ENCODE results near the gene LRIG2.
"Not testable (repeated sequence)": the region's sequence is repeated elsewhere in the genome, so short reads cannot be mapped to it uniquely, and the experiment has no call there.

LRIG2 gene

GRCh38 chr1:113072757-113073478, at the start of gene LRIG2:
Gene LRIG2, plus strand, starts transcription at chr1:113073198. Its CDS starts 209 bp downstream, at chr1:113073407.
- peak within 1 kb of the TSS; percentile 94 for H3K27ac ChIP-seq (ENCODE audit: low read length)
- no peaks in the 10 kb centered on the region for H3K9me3 ChIP-seq (ENCODE audit: control insufficient read depth in 1 of 2, low read length in 2 of 2)
- peak within 1 kb of the TSS; percentile 85 to 92 for H3K4me3 ChIP-seq (ENCODE audit: low read depth in 1 of 2, low read length in 2 of 2)
- no peaks in the 10 kb centered on the region for H3K27me3 ChIP-seq (ENCODE audit: low read depth, low read length)
- H3K36me3 ChIP-seq (ENCODE audit: control insufficient read depth in 1 of 2, insufficient read depth in 2 of 2, low read length in 2 of 2): peaks cover 0 to 4% of the 10 kb centered on the region in 2 donors
- H3K4me1 ChIP-seq (ENCODE audit: control insufficient read depth in 1 of 2, insufficient read depth in 2 of 2, low read length in 2 of 2): peaks cover 6 to 31% of the 10 kb centered on the region in 2 donors

GRCh38 chr1:113023316-113023715, 49.7 kb upstream of the LRIG2 start:
- H3K4me3 ChIP-seq (ENCODE audit: low read depth in 1 of 2, low read length in 2 of 2); H3K27ac ChIP-seq (ENCODE audit: low read length); H3K27me3 ChIP-seq (ENCODE audit: low read depth, low read length); H3K4me1 ChIP-seq (ENCODE audit: control insufficient read depth in 1 of 2, insufficient read depth in 2 of 2, low read length in 2 of 2); H3K36me3 ChIP-seq (ENCODE audit: control insufficient read depth in 1 of 2, insufficient read depth in 2 of 2, low read length in 2 of 2); H3K9me3 ChIP-seq (ENCODE audit: control insufficient read depth in 1 of 2, low read length in 2 of 2): not testable (repeated sequence)

- H3K27me3 ChIP-seq (ENCODE audit: low read depth, low read length): no peaks in the 10 kb centered on the region
- no peaks in the 10 kb centered on the region for H3K36me3 ChIP-seq (ENCODE audit: control insufficient read depth in 1 of 2, insufficient read depth in 2 of 2, low read length in 2 of 2)
- H3K9me3 ChIP-seq (ENCODE audit: control insufficient read depth in 1 of 2, low read length in 2 of 2): no peaks in the 10 kb centered on the region
- no peaks in the 10 kb centered on the region for H3K4me1 ChIP-seq (ENCODE audit: control insufficient read depth in 1 of 2, insufficient read depth in 2 of 2, low read length in 2 of 2)
- no peak overlapping the region for H3K4me3 ChIP-seq (ENCODE audit: low read depth in 1 of 2, low read length in 2 of 2)
- H3K27ac ChIP-seq (ENCODE audit: low read length): no peak overlapping the region
Measured at GRCh38 chr1:113027007-113027406, 46.0 kb upstream of the LRIG2 start.

- Histone ChIP-seq H3K4me3 (ENCODE audit: low read depth in 1 of 2, low read length in 2 of 2) (no peak overlapping the region), H3K4me1 (ENCODE audit: control insufficient read depth in 1 of 2, insufficient read depth in 2 of 2, low read length in 2 of 2) (no peaks in the 10 kb centered on the region), H3K27ac (ENCODE audit: low read length) (no peak overlapping the region), H3K27me3 (ENCODE audit: low read depth, low read length) (no peaks in the 10 kb centered on the region), H3K36me3 (ENCODE audit: control insufficient read depth in 1 of 2, insufficient read depth in 2 of 2, low read length in 2 of 2) (no peaks in the 10 kb centered on the region), H3K9me3 (ENCODE audit: control insufficient read depth in 1 of 2, low read length in 2 of 2) (no peaks in the 10 kb centered on the region)
Measured at GRCh38 chr1:113027449-113027848, 45.5 kb upstream of the LRIG2 start.

GRCh38 chr1:113029822-113030221, 43.2 kb upstream of the LRIG2 start:
- H3K36me3 ChIP-seq (ENCODE audit: control insufficient read depth in 1 of 2, insufficient read depth in 2 of 2, low read length in 2 of 2): no peaks in the 10 kb centered on the region
- H3K4me3 ChIP-seq (ENCODE audit: low read depth in 1 of 2, low read length in 2 of 2): no peak overlapping the region
- no peaks in the 10 kb centered on the region for H3K9me3 ChIP-seq (ENCODE audit: control insufficient read depth in 1 of 2, low read length in 2 of 2)
- H3K27ac ChIP-seq (ENCODE audit: low read length): no peak overlapping the region
- H3K27me3 ChIP-seq (ENCODE audit: low read depth, low read length): no peaks in the 10 kb centered on the region
- H3K4me1 ChIP-seq (ENCODE audit: control insufficient read depth in 1 of 2, insufficient read depth in 2 of 2, low read length in 2 of 2): no peaks in the 10 kb centered on the region

- Histone ChIP-seq H3K4me1 (ENCODE audit: control insufficient read depth in 1 of 2, insufficient read depth in 2 of 2, low read length in 2 of 2) (no peaks in the 10 kb centered on the region), H3K9me3 (ENCODE audit: control insufficient read depth in 1 of 2, low read length in 2 of 2) (no peaks in the 10 kb centered on the region), H3K4me3 (ENCODE audit: low read depth in 1 of 2, low read length in 2 of 2) (no peak overlapping the region), H3K27me3 (ENCODE audit: low read depth, low read length) (no peaks in the 10 kb centered on the region), H3K36me3 (ENCODE audit: control insufficient read depth in 1 of 2, insufficient read depth in 2 of 2, low read length in 2 of 2) (no peaks in the 10 kb centered on the region), H3K27ac (ENCODE audit: low read length) (no peak overlapping the region)
Measured at GRCh38 chr1:113031171-113031933, 41.6 kb upstream of the LRIG2 start.

- Histone ChIP-seq H3K27me3 (ENCODE audit: low read depth, low read length) (no peaks in the 10 kb centered on the region), H3K4me3 (ENCODE audit: low read depth in 1 of 2, low read length in 2 of 2) (no peak overlapping the region), H3K27ac (ENCODE audit: low read length) (no peak overlapping the region), H3K36me3 (ENCODE audit: control insufficient read depth in 1 of 2, insufficient read depth in 2 of 2, low read length in 2 of 2) (no peaks in the 10 kb centered on the region), H3K9me3 (ENCODE audit: control insufficient read depth in 1 of 2, low read length in 2 of 2) (no peaks in the 10 kb centered on the region), H3K4me1 (ENCODE audit: control insufficient read depth in 1 of 2, insufficient read depth in 2 of 2, low read length in 2 of 2) (no peaks in the 10 kb centered on the region)
Measured at GRCh38 chr1:113035086-113035485, 37.9 kb upstream of the LRIG2 start.

GRCh38 chr1:113036639-113037321, 36.2 kb upstream of the LRIG2 start:
- H3K27me3 ChIP-seq (ENCODE audit: low read depth, low read length): no peaks in the 10 kb centered on the region
- no peaks in the 10 kb centered on the region for H3K4me1 ChIP-seq (ENCODE audit: control insufficient read depth in 1 of 2, insufficient read depth in 2 of 2, low read length in 2 of 2)
- H3K36me3 ChIP-seq (ENCODE audit: control insufficient read depth in 1 of 2, insufficient read depth in 2 of 2, low read length in 2 of 2): no peaks in the 10 kb centered on the region
- H3K9me3 ChIP-seq (ENCODE audit: control insufficient read depth in 1 of 2, low read length in 2 of 2): no peaks in the 10 kb centered on the region
- no peak overlapping the region for H3K27ac ChIP-seq (ENCODE audit: low read length)
- no peak overlapping the region for H3K4me3 ChIP-seq (ENCODE audit: low read depth in 1 of 2, low read length in 2 of 2)

- Histone ChIP-seq H3K4me3 (ENCODE audit: low read depth in 1 of 2, low read length in 2 of 2) (no peak overlapping the region), H3K9me3 (ENCODE audit: control insufficient read depth in 1 of 2, low read length in 2 of 2) (no peaks in the 10 kb centered on the region), H3K27ac (ENCODE audit: low read length) (no peak overlapping the region), H3K36me3 (ENCODE audit: control insufficient read depth in 1 of 2, insufficient read depth in 2 of 2, low read length in 2 of 2) (no peaks in the 10 kb centered on the region), H3K27me3 (ENCODE audit: low read depth, low read length) (no peaks in the 10 kb centered on the region), H3K4me1 (ENCODE audit: control insufficient read depth in 1 of 2, insufficient read depth in 2 of 2, low read length in 2 of 2) (peaks cover 0 to 11% of the 10 kb centered on the region in 2 donors)
Measured at GRCh38 chr1:113040041-113040440, 33.0 kb upstream of the LRIG2 start.

- Histone ChIP-seq H3K27ac (ENCODE audit: low read length) (no peak overlapping the region), H3K4me1 (ENCODE audit: control insufficient read depth in 1 of 2, insufficient read depth in 2 of 2, low read length in 2 of 2) (peaks cover 0 to 11% of the 10 kb centered on the region in 2 donors)
Measured at GRCh38 chr1:113040718-113041412, 32.1 kb upstream of the LRIG2 start.

More at GRCh38 chr1:113040718-113041412, 32.1 kb upstream of the LRIG2 start:
- Histone ChIP-seq H3K9me3 (ENCODE audit: control insufficient read depth in 1 of 2, low read length in 2 of 2) (no peaks in the 10 kb centered on the region), H3K36me3 (ENCODE audit: control insufficient read depth in 1 of 2, insufficient read depth in 2 of 2, low read length in 2 of 2) (no peaks in the 10 kb centered on the region), H3K4me3 (ENCODE audit: low read depth in 1 of 2, low read length in 2 of 2) (no peak overlapping the region), H3K27me3 (ENCODE audit: low read depth, low read length) (no peaks in the 10 kb centered on the region)
